ENCODE data around the gene APOF.
"Not testable (repeated sequence)": the region's sequence is repeated elsewhere in the genome, so short reads cannot be mapped to it uniquely, and the experiment has no call there.

The APOF gene

GRCh38 chr12:56366948-56367347, 4.3 kb upstream of the APOF start:
- DNase-seq: no peak

GRCh38 chr12:56361487-56362129, 1.0 kb downstream of the APOF start:
- DNase-seq: no peak

GRCh38 chr12:56359851-56360767, 2.5 kb downstream of the APOF start, which contains the start of gene STAT2:
Gene STAT2 (minus strand): TSS chr12:56360107. CDS start chr12:56356571, 3,536 bp downstream.
- peak; percentile 97 to 99 for DNase-seq

GRCh38 chr12:56358836-56359532, 3.7 kb downstream of the APOF start:
- no peak for DNase-seq

- no peak for DNase-seq
These were observed 11.3 kb downstream of the APOF start for GRCh38 chr12:56351325-56351724.

DNA sequence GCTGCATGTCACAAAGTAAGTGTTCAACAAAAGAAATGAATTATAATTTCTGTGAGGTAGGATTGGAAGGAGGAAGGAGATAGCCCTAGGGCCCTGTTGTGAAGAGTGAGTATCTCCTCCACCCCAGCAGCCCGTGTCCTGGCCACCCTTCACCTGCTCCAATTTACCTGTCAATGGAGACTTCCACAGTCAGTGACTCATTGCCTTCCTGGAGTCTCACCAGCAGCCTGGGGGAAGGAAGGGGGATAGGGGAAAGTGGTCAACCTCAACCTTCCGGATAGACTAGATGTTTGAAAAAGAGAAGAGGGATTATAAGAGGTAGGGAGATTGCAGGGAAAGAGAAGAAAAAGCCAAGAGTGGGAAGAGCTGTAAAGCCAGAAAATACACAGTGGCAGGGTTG, 12.0 kb downstream of the APOF start:
- no peak for DNase-seq

- DNase-seq: no peak
These were observed 13.9 kb downstream of the APOF start for GRCh38 chr12:56348776-56349175.

DNA sequence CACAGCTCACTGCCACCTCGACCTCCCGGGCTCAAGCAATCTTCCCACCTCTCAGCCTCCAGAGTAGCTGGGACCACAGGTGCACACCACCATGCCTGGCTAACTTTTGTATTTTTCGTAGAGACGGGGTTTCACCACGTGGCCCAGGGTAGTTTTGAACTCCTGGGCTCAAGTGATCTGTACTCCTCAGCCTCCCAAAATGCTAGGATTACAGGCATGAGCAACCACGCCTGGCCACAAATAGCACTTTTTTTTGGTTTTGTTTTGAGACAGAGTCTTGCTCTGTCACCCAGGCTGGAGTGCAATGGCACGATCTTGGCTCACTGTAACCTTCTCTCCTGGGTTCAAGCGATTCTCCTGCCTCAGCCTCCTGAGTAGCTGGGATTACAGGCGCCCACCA, 15.4 kb downstream of the APOF start:
- not testable (repeated sequence) for DNase-seq

DNA sequence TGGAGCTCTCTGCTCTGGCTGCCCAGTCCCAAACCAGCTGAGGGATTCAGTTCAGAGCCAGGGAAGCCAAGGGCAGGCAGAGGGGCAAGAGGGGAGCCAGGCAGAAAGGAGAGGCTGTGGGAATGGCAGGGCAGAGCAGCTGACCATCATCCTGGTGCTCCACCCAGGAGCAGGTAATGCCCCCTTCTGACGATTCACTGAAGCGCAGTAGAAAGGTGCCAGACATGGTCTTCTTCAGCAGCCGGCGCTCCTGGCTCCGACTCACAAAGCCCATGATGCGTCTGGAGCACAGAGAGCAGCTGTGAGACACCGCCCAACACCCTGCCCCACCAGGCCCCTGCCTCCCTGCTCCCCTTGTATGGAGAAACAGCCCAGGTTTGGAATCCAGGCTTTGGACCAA, 16.0 kb downstream of the APOF start:
- DNase-seq: no peak

GRCh38 chr12:56342290-56342689, 20.4 kb downstream of the APOF start:
- DNase-seq: not testable (repeated sequence)

DNA sequence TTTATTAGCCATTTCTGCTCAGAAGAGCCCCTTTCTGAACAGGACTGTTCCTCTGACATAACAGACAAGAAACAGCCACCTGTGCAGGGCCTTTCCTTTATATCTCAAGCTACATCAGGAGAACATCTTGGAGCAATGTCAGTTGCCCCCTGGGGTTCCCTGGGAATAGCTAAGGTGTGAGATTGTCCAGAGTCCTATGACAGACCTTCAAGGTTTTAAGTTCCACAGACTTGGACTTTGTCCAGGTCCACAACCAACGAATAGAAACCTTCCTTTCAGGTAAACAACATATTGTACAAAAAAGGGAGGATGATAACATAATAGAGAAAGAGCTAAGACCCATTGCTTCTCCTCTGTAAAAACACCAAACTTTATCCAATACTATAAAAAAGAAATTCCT, 21.0 kb downstream of the APOF start:
- DNase-seq: no peak

DNA sequence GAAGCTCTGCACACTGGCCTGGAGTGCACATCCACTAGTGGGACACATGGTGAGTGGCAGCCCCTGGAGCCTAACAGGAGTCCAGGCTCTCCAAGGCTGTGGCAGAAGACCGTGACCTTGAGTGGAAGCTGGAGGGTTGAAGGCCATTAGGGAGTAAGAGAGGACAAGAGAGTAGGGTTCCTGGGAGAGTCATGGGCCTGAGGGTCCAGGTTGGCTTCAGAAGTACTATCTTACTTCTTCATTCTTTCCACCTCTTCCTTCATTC, 23.6 kb downstream of the APOF start:
- no peak for DNase-seq

DNA sequence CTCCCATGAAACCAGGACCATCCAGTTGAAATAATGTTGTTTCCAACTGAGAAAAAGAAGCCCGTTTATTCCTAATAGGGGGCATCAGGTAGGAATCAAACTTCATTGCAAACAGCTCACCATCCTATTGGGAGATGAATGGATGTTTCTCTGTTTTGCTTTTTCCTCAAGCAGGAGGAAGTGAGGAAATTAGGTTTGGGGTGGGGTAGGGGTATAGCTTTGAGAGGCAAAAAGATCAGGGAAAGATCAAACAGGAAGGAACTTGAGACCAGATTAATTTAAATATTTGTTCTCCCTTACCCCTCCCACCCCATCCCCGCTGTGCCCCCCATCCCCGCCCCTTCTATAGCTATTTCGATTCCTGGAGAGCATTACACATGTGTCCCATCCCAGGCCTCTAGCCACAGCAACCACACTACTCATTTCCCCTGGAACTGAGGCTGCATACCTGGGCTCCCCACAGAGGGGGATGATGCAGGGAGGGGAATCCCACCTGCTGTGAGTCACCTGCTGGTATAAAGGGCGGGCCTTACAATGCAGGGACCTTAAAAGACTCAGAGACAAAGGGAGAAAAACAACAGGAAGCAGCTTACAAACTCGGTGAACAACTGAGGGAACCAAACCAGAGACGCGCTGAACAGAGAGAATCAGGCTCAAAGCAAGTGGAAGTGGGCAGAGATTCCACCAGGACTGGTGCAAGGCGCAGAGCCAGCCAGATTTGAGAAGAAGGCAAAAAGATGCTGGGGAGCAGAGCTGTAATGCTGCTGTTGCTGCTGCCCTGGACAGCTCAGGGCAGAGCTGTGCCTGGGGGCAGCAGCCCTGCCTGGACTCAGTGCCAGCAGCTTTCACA, 24.1 kb downstream of the APOF start, which contains the start of gene IL23A:
Gene IL23A, plus strand, starts transcription at position 577 of the 850 bp plus-strand sequence. Its CDS starts 161 bp downstream, at position 738.
- DNase-seq: no peak

DNA sequence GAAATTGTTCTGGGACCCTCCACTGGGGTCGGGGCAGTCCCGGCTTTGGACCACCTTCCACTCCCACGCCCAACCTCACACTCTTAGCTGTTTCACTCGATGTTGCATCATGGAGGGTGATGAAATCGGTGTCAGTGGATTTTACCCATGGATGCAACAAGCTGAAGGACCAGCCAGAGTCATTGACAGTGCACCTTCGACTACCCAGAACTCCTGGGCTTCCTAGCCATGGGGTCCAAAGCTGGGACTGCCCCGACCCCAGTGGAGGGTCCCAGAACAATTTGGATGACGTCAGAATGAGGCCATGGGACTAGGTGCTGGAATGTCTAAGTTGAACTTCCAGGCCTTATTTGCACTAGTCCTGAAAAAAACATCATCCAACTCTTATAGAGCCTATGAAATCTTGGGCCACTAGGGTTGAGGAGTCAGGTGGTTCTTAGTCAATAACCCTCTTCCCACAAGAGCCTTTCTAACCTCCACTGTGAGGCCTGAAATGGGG, 24.9 kb downstream of the APOF start:
- no peak for DNase-seq

GRCh38 chr12:56336361-56337167, 26.1 kb downstream of the APOF start:
- DNase-seq: no peak

GRCh38 chr12:56335527-56335926, 27.1 kb downstream of the APOF start:
- not testable (repeated sequence) for DNase-seq

GRCh38 chr12:56334490-56334793, 28.2 kb downstream of the APOF start:
- no peak for DNase-seq

DNA sequence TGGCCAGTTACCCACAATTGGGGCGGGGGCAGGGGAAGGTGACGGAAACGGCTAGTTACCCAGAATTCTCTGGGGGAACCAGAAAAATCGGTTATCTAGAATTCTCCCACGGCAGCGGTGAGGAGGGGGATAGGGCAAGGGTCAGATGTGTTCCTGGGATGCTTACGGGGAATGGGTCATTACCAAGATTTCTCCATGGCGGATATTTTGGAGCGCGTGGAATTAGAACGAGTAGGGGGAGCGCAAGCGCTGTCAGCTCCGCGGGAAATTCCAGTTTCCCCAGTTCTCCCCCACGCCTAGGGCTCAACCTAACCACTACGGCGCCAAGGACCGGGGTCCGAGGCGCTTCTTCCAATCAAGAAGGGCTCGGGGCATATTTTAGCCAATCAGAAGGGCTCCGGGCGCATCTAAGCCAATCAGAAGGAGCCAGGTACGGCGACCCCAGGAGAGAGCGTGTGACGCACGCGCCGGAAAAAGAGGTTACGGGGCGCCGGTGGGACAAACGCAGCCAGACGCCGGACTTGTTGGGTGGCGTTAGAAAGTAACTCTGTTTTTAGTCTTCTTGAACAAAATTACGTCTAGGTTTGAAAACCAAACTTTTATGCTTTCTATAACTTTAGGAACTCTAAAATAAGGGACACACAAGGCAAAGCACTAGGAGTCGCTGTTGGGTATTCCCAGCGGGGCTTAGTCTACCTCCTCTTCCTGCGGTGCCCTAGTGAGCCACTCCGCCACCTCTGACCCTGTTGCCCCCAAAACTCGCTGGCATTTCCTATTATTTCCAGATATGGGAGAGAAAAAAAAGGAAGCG, 28.8 kb downstream of the APOF start, which contains the start of gene PAN2:
Gene PAN2, minus strand, starts transcription at position 322 of the 811 bp plus-strand sequence. CDS start 906 bp downstream, outside the sequence.
- DNase-seq: peak; percentile 92 to 93

- no peak for DNase-seq
These were observed 29.4 kb downstream of the APOF start for GRCh38 chr12:56333197-56333678.

GRCh38 chr12:56332512-56333196, 30.0 kb downstream of the APOF start:
- no peak for DNase-seq

Data from NCI-H524 (cell line).